PFSK-1 (cell line): ENCODE results near the gene SLMAP.

ENCODE experiments used
- FOXP2 ChIP-seq: optimal IDR thresholded peaks from 2 replicates; pipeline ENCODE3; 2011; ENCODE audit warnings: borderline replicate concordance, control low read depth, inconsistent platforms; ENCODE audit not compliant: insufficient read depth; ENCODE audit errors: extremely low read length, extremely low read depth
- POLR2AphosphoS5 ChIP-seq: IDR thresholded peaks from 2 replicates; pipeline ENCODE4 v1.6.1; 2012; ENCODE audit warnings: low read depth, mild to moderate bottlenecking, control low read depth, low read length, moderate library complexity
- SIN3A ChIP-seq: IDR thresholded peaks from 2 replicates; pipeline ENCODE4 v1.6.1; 2012; ENCODE audit warnings: mild to moderate bottlenecking, low read length, moderate library complexity, borderline replicate concordance; ENCODE audit not compliant: insufficient read depth
- TAF1 ChIP-seq: IDR thresholded peaks from 2 replicates; pipeline ENCODE4 v1.6.1; 2012; ENCODE audit warnings: low read length, control low read depth, borderline replicate concordance; ENCODE audit not compliant: insufficient read depth
- TF ChIP-seq, protein P1 (sequence below), 2 experiments: IDR thresholded peaks; 2 replicates each; pipeline versions ENCODE4 v1.6.1 to v1.8.0; 2011 to 2012; ENCODE audit warnings: low read depth in 2 of 2, low read length in 2 of 2, control low read depth in 1 of 2, inconsistent platforms in 1 of 2, mild to moderate bottlenecking in 1 of 2, moderate library complexity in 1 of 2; ENCODE audit not compliant: insufficient read depth in 1 of 2

SLMAP gene

DNA sequence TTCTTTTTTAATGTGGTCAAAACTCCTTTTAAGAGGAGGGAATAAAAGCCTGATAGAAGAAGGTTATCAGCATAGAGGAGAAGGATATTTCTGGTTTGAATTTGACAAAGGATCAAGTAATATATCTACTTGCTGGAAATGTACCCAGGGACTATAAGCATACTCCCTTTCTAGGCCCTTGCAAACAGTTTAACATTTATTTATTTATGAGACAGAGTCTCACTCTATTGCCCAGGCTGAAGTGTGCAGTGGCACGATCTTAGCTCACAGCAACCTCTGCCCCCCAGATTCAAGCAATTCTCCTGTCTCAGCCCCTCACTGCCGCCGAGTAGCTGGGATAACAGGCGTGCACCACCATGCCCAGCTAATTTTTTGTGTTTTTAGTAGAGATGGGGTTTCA is 71.6 kb downstream of the SLMAP start:
- TF ChIP-seq SIN3A = no peak
- TF ChIP-seq, protein P1, sequence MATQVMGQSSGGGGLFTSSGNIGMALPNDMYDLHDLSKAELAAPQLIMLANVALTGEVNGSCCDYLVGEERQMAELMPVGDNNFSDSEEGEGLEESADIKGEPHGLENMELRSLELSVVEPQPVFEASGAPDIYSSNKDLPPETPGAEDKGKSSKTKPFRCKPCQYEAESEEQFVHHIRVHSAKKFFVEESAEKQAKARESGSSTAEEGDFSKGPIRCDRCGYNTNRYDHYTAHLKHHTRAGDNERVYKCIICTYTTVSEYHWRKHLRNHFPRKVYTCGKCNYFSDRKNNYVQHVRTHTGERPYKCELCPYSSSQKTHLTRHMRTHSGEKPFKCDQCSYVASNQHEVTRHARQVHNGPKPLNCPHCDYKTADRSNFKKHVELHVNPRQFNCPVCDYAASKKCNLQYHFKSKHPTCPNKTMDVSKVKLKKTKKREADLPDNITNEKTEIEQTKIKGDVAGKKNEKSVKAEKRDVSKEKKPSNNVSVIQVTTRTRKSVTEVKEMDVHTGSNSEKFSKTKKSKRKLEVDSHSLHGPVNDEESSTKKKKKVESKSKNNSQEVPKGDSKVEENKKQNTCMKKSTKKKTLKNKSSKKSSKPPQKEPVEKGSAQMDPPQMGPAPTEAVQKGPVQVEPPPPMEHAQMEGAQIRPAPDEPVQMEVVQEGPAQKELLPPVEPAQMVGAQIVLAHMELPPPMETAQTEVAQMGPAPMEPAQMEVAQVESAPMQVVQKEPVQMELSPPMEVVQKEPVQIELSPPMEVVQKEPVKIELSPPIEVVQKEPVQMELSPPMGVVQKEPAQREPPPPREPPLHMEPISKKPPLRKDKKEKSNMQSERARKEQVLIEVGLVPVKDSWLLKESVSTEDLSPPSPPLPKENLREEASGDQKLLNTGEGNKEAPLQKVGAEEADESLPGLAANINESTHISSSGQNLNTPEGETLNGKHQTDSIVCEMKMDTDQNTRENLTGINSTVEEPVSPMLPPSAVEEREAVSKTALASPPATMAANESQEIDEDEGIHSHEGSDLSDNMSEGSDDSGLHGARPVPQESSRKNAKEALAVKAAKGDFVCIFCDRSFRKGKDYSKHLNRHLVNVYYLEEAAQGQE (IDR thresholded peaks at IDR 0.05; ENCODE audit: insufficient read depth in 1 of 2, low read depth in 2 of 2, low read length in 2 of 2) = no peak
- TF ChIP-seq FOXP2 = no peak
- TF ChIP-seq TAF1 = no peak
- TF ChIP-seq POLR2AphosphoS5 = no peak

DNA sequence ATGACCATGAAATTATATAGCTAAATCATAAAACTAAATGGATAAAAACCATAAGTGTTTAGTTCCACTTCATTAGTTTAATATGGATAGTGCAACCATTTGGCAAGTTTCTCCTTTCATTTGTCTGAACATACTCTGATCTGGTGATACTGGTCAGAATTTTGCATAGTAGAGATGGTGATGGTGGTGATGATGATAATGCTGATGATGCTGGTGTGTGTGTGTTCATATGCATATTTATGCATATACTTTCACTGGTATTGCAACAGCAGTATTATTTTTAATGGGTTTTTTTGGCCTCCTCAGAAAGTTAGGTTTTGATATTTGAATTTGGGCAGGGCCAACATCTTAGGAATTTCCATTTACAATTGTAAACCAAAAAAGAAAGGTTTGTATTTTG is 76.4 kb downstream of the SLMAP start:
- TF ChIP-seq TAF1 = no peak
- TF ChIP-seq, protein P1 (IDR thresholded peaks at IDR 0.05; ENCODE audit: insufficient read depth in 1 of 2, low read depth in 2 of 2, low read length in 2 of 2) = no peak
- no peak for TF ChIP-seq FOXP2
- TF ChIP-seq POLR2AphosphoS5 = no peak
- TF ChIP-seq SIN3A = no peak

DNA sequence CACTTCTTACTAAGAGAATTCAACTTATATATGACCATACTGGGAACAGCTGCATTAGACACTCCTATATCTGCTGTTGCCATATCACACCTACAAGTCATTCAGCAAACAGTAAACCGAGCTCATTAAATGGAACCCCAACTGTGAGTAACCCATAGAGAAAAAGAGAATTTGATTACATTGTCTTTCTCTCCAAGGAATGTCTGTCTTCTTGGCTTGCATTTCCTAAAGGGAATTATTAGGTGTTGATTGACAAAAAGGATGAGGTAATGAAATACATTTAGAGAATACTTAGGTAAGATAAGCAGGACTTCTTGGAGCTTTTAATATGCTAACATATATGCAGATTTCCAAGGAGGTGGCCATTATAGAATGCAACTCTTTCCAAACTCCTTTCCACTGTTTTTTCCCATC is 76.8 kb downstream of the SLMAP start:
- TF ChIP-seq TAF1 (no peak), POLR2AphosphoS5 (no peak), SIN3A (no peak), FOXP2 (no peak)
- TF ChIP-seq, protein P1 (IDR thresholded peaks at IDR 0.05; ENCODE audit: insufficient read depth in 1 of 2, low read depth in 2 of 2, low read length in 2 of 2) = no peak

DNA sequence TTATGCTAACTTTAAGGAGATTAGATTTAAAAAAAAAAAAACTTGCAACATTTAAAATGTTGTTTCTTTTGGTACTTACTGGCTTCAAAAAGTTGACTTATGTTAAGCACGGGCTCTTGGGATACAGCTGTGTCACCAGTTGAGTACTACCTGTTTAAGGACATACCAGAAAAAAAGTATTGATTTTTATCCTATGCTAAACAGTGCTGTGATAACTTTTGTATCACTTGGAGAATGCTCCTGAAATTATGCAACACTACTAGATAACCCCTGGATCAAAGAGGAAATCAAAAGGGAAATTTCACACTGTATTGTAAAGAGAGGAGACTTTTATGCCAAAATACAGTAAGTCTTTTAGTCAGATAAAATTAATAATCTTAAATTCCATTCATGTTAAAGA is 77.7 kb downstream of the SLMAP start:
- TF ChIP-seq TAF1 = no peak
- TF ChIP-seq SIN3A = no peak
- TF ChIP-seq, protein P1 (IDR thresholded peaks at IDR 0.05; ENCODE audit: insufficient read depth in 1 of 2, low read depth in 2 of 2, low read length in 2 of 2) = no peak
- no peak for TF ChIP-seq FOXP2
- TF ChIP-seq POLR2AphosphoS5 = no peak

DNA sequence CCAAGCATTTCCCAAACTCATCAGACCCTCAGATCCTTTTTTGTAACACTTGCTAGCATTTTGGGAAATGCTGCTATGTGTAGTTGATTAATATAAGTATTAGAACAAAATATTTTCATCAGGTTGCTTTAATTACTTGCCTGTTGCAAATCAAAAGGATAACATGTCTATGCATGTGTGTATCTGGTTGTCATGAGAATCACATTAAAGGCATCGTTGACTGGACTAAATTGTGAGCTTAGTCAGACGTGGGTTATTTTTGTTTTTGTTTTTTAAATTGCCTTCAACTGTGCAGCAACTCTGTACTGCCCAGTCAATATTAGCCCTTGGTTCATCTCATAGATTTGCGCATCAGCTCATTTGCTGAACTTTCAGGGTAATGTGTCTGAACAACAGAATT is 81.6 kb downstream of the SLMAP start:
- TF ChIP-seq TAF1 = no peak
- no peak for TF ChIP-seq FOXP2
- TF ChIP-seq, protein P1 (IDR thresholded peaks at IDR 0.05; ENCODE audit: insufficient read depth in 1 of 2, low read depth in 2 of 2, low read length in 2 of 2) = no peak
- TF ChIP-seq SIN3A = no peak
